ENCODE measurements around the gene UMODL1. TPM values are rescaled to one million over a fixed set of nuclear protein-coding genes. Genes with fewer than 3 reads are reported as not detected.

UMODL1 gene
- total RNA-seq, 6 donors from 2014 or later: 0.07 to 6.3 (median 0.59) TPM; not detected in 1

DNA sequence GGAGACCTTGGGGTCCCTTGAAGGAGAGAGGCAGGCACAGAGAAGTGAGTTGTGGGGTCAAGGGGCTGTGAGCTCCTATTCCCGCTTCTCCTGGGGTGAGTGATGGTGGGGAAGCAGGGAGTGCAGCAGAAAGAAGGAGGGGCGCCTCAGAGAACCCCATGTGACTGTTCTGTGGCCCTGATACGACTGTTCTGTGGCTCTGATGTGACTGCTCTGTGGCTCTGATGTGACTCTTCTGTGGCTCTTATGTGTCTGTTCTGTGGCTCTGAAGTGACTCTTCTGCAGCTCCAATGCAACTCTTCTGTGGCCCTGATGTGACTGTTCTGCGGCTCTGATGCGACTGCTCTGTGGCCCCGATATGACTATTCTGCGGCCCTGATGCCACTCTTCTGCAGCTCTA is 29.9 kb upstream of the UMODL1 start:
- H3K36me3 ChIP-seq: no peaks in the 10 kb centered on the region
- TF ChIP-seq EP300 (IDR thresholded peaks at IDR 0.05) (no peak), POLR2AphosphoS5 (IDR thresholded peaks at IDR 0.05) (no peak), POLR2A (IDR thresholded peaks at IDR 0.05) (no peak)
- TF ChIP-seq, protein P1, sequence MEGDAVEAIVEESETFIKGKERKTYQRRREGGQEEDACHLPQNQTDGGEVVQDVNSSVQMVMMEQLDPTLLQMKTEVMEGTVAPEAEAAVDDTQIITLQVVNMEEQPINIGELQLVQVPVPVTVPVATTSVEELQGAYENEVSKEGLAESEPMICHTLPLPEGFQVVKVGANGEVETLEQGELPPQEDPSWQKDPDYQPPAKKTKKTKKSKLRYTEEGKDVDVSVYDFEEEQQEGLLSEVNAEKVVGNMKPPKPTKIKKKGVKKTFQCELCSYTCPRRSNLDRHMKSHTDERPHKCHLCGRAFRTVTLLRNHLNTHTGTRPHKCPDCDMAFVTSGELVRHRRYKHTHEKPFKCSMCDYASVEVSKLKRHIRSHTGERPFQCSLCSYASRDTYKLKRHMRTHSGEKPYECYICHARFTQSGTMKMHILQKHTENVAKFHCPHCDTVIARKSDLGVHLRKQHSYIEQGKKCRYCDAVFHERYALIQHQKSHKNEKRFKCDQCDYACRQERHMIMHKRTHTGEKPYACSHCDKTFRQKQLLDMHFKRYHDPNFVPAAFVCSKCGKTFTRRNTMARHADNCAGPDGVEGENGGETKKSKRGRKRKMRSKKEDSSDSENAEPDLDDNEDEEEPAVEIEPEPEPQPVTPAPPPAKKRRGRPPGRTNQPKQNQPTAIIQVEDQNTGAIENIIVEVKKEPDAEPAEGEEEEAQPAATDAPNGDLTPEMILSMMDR (IDR thresholded peaks at IDR 0.05): no peak
- peaks cover 0 to 16% (median 12%) of the 10 kb centered on the region in 4 donors for H3K4me1 ChIP-seq
- no peaks in the 10 kb centered on the region for H3K9me3 ChIP-seq
- H3K27me3 ChIP-seq: no peaks in the 10 kb centered on the region
- ATAC-seq (ENCODE audit: low FRiP score in 2 of 2): no peak
- no peak overlapping the region for H3K27ac ChIP-seq
- no peak for DNase-seq
- H3K4me3 ChIP-seq: no peak overlapping the region
- 85 to 94% methylated on average over 5 to 7 of the region's 7 CpGs for WGBS, 2 donors

DNA sequence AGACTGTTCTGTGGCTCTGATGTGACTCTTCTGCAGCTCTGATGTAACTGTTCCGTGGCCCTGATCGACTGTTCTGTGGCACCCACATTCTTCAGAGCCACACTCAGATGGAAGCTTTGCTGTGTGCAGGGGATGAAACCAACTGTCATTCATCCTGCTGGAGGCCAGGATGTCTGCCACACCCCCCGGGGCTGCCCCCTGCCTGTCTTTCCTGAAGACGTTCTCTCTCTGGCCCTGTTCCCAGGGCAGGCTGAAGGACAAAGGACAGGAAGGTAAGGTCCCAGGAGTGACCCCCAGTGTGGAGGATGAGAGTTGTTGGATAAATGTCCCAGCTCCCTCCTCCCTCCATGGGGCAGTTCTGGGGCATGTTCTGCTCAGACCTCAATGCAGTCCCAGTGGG is 29.4 kb upstream of the UMODL1 start:
- Histone ChIP-seq H3K27ac (no peak overlapping the region), H3K4me1 (peaks cover 0 to 16% (median 12%) of the 10 kb centered on the region in 4 donors), H3K9me3 (no peaks in the 10 kb centered on the region), H3K36me3 (no peaks in the 10 kb centered on the region), H3K4me3 (no peak overlapping the region), H3K27me3 (no peaks in the 10 kb centered on the region)
- no peak for TF ChIP-seq EP300 (IDR thresholded peaks at IDR 0.05)
- TF ChIP-seq, protein P1 (IDR thresholded peaks at IDR 0.05): no peak
- TF ChIP-seq POLR2AphosphoS5 (IDR thresholded peaks at IDR 0.05): no peak
- TF ChIP-seq POLR2A (IDR thresholded peaks at IDR 0.05): no peak
- ATAC-seq (ENCODE audit: low FRiP score in 2 of 2) (no peak), DNase-seq (no peak)
- WGBS, 2 donors: 60% methylated on average over 4 of the region's 4 CpGs; no CpG with 5 or more reads in 1 of the 2 donors

DNA sequence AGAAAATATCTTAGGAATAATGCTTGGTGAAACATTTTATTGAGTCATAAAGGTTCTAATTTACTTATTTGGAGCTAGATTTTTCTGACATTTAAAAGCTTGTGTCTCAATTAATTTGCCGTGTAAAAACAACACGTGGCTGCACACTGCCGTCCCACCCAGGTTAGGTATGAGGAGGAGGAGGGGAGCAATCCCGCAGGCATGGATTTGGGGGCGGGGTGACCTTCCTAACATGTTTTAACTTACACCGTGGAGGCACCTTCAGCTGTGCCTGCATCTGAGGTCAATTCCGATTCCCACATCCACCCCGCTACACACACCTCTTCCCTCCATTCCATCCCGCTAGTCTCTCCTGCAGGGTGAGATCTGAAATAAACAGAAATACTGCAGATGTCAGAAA is 28.5 kb upstream of the UMODL1 start:
- DNase-seq: no peak
- H3K27ac ChIP-seq: no peak overlapping the region
- H3K9me3 ChIP-seq: no peaks in the 10 kb centered on the region
- TF ChIP-seq, protein P1 (IDR thresholded peaks at IDR 0.05): no peak
- no peak for TF ChIP-seq EP300 (IDR thresholded peaks at IDR 0.05)
- TF ChIP-seq POLR2AphosphoS5 (IDR thresholded peaks at IDR 0.05): no peak
- TF ChIP-seq POLR2A (IDR thresholded peaks at IDR 0.05): no peak
- H3K36me3 ChIP-seq: no peaks in the 10 kb centered on the region
- H3K4me1 ChIP-seq: peaks cover 0 to 16% (median 12%) of the 10 kb centered on the region in 4 donors
- H3K4me3 ChIP-seq: no peak overlapping the region
- 81 to 84% methylated on average over 9 of the region's 9 CpGs for WGBS, 2 donors
- no peaks in the 10 kb centered on the region for H3K27me3 ChIP-seq
- no peak for ATAC-seq (ENCODE audit: low FRiP score in 2 of 2)

DNA sequence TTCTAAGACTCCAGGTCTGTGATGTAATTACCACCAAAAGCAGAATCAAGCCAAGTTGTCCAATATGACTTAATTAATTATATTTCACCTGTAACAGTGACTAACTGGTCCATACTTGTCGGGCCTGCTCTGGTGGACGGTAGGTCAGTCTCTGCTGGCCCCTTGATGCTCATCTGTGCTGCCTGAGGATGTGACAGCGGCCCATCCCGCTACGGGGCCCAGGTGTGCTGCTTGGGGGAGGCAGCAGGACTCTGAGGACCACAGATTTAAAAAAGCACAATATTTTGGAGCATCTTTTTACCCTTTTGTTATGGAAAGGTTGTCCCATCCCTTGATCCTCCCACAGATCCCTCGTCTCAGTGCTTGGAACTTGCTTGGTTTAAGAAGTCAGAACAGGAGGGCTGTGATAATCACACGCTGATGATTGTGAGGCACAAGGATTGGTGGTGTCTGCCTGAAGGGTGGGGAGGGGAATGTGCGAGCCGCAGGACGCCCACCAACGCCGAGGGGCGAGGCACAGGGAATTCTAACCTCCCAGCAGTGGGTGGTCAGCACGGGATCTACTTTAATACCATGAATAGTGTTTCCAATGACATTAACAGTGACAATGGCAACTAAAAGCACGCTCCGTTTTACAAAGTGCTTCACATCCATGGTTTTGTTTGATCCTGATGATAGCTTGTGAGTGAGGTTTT is 27.8 kb upstream of the UMODL1 start:
- TF ChIP-seq, protein P1 (IDR thresholded peaks at IDR 0.05): no peak
- TF ChIP-seq POLR2A (IDR thresholded peaks at IDR 0.05) (no peak), EP300 (IDR thresholded peaks at IDR 0.05) (no peak), POLR2AphosphoS5 (IDR thresholded peaks at IDR 0.05) (no peak)
- no peak for DNase-seq

DNA sequence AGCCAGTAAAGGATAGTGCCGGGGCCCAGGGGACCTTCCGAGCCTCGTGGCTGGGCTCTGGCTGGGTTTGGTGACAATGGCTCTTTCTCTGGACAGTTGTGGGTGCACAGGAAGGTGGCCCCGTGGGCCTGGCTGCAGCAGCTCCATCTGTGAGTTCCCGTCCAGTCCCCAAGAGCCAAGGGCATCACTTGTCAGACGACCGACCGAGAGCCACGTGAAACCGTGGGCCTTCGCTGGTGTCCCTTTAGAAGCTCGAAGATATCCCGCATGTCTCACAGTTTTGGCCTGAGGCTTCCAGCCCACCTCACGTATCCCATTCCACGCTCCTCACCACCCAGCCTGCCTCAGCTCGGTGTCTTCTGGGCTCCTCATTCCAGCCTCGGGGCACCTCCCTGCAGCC is 27.2 kb upstream of the UMODL1 start:
- Histone ChIP-seq H3K36me3 (no peaks in the 10 kb centered on the region), H3K27ac (no peak overlapping the region), H3K4me3 (no peak overlapping the region), H3K9me3 (no peaks in the 10 kb centered on the region), H3K27me3 (no peaks in the 10 kb centered on the region), H3K4me1 (peaks cover 0 to 15% (median 12%) of the 10 kb centered on the region in 4 donors)
- ATAC-seq (ENCODE audit: low FRiP score in 2 of 2): no peak
- WGBS, 2 donors: 92 to 95% methylated on average over 14 to 17 of the region's 17 CpGs
- no peak for DNase-seq
- TF ChIP-seq POLR2AphosphoS5 (IDR thresholded peaks at IDR 0.05) (no peak), POLR2A (IDR thresholded peaks at IDR 0.05) (no peak)

More for the DNA sequence above, 27.8 kb upstream of the UMODL1 start:
- no peak overlapping the region for H3K4me3 ChIP-seq
- no peak overlapping the region for H3K27ac ChIP-seq
- H3K27me3 ChIP-seq: no peaks in the 10 kb centered on the region
- H3K36me3 ChIP-seq: no peaks in the 10 kb centered on the region
- 90% methylated on average over 15 to 16 of the region's 16 CpGs for WGBS, 2 donors
- H3K9me3 ChIP-seq: no peaks in the 10 kb centered on the region
- no peak for ATAC-seq (ENCODE audit: low FRiP score in 2 of 2)
- H3K4me1 ChIP-seq: peaks cover 0 to 16% (median 12%) of the 10 kb centered on the region in 4 donors
